CD14-positive monocyte (primary cell): ENCODE measurements around the gene EPB41L4A. TPM values are rescaled to one million over a fixed set of nuclear protein-coding genes. Genes with fewer than 3 reads are reported as not detected.

Experiments
- DNase-seq, 3 donors: peaks; one replicate each; pipeline ENCODE4 v3.0.0-alpha.2; 2011 to 2022
- H2AFZ ChIP-seq: 2 replicates; pipeline ENCODE4 v1.6.0; 2012; ENCODE audit warnings: mild to moderate bottlenecking, low read depth, low read length, inconsistent platforms; ENCODE audit not compliant: insufficient read depth, poor library complexity, severe bottlenecking
- H3K27ac ChIP-seq, 2 donors: 1 replicate in 1 of 2; 2 replicates in 1 of 2; pipeline ENCODE4 v1.5.1; 2012 to 2013; ENCODE audit warnings: low read length in 2 of 2, control low read depth in 1 of 2, inconsistent platforms in 1 of 2, low read depth in 1 of 2, mild to moderate bottlenecking in 1 of 2
- H3K27me3 ChIP-seq, 2 donors: one replicate each; pipeline versions ENCODE4 v1.6.0 to v1.6.1; 2011 to 2013; ENCODE audit warnings: low read length in 2 of 2; ENCODE audit not compliant: control insufficient read depth in 2 of 2, insufficient read depth in 2 of 2
- H3K36me3 ChIP-seq, 2 donors: replicated peaks in 1 of 2; 1 replicate in 1 of 2; 2 replicates in 1 of 2; pipeline versions ENCODE4 v1.5.1 to v1.6.1; 2012 to 2013; ENCODE audit warnings: low read length in 2 of 2, control low read depth in 1 of 2, inconsistent platforms in 1 of 2, mild to moderate bottlenecking in 1 of 2; ENCODE audit not compliant: insufficient read depth in 2 of 2, control insufficient read depth in 1 of 2
- H3K4me1 ChIP-seq, 2 donors: 1 replicate in 1 of 2; 2 replicates in 1 of 2; pipeline versions ENCODE4 v1.5.1 to v1.6.1; 2012 to 2013; ENCODE audit warnings: low read length in 2 of 2, control low read depth in 1 of 2, inconsistent platforms in 1 of 2, mild to moderate bottlenecking in 1 of 2, moderate library complexity in 1 of 2; ENCODE audit not compliant: insufficient read depth in 2 of 2, control insufficient read depth in 1 of 2
- H3K4me2 ChIP-seq: replicated peaks from 2 replicates; pipeline ENCODE3; 2012; ENCODE audit warnings: low read length, moderate library complexity, mild to moderate bottlenecking; ENCODE audit not compliant: poor library complexity, severe bottlenecking; ENCODE audit errors: extremely low read depth
- H3K4me3 ChIP-seq, 3 experiments: fragments of 200-600 bp in 1 of 3; sonication (generic) in 1 of 3; replicated peaks in 1 of 3; 1 replicate in 2 of 3; 2 replicates in 1 of 3; pipeline ENCODE4 v1.5.1; 2011 to 2013; ENCODE audit warnings: low read length in 3 of 3, mild to moderate bottlenecking in 3 of 3, control low read depth in 2 of 3, low read depth in 2 of 3, inconsistent platforms in 1 of 3, moderate library complexity in 1 of 3
- H3K79me2 ChIP-seq: 2 replicates; pipeline ENCODE4 v1.6.0; 2012; ENCODE audit warnings: mild to moderate bottlenecking, control low read depth, inconsistent platforms, low read length, moderate library complexity; ENCODE audit not compliant: insufficient read depth
- H3K9ac ChIP-seq: 2 replicates; pipeline ENCODE4 v1.6.0; 2017; ENCODE audit warnings: low read length, mild to moderate bottlenecking; ENCODE audit not compliant: insufficient read depth, poor library complexity, severe bottlenecking
- H3K9me3 ChIP-seq, 2 donors: replicated peaks in 1 of 2; 1 replicate in 1 of 2; 2 replicates in 1 of 2; pipeline versions ENCODE4 v1.5.1 to v1.6.1; 2012 to 2013; ENCODE audit warnings: low read length in 2 of 2, control low read depth in 1 of 2; ENCODE audit not compliant: control insufficient read depth in 1 of 2, insufficient read depth in 1 of 2
- H4K20me1 ChIP-seq: 2 replicates; pipeline ENCODE4 v1.6.0; 2012; ENCODE audit warnings: mild to moderate bottlenecking, low read length, control low read depth, moderate library complexity; ENCODE audit not compliant: insufficient read depth
- H3K27ac Mint-ChIP-seq, 7 donors: one replicate each; pipeline ENCODE4 v1.8.0; 2020; ENCODE audit warnings: mild to moderate bottlenecking in 7 of 7, mixed read lengths in 7 of 7, moderate library complexity in 6 of 7, inconsistent platforms in 2 of 7
- H3K27me3 Mint-ChIP-seq, 3 donors: one replicate each; pipeline ENCODE4 v1.8.0; 2021 to 2022; ENCODE audit warnings: low read depth in 3 of 3, mild to moderate bottlenecking in 3 of 3, mixed read lengths in 3 of 3, moderate library complexity in 3 of 3, inconsistent platforms in 1 of 3
- H3K36me3 Mint-ChIP-seq, 2 donors: one replicate each; pipeline ENCODE4 v1.8.0; 2020; ENCODE audit warnings: mixed read lengths in 2 of 2, inconsistent platforms in 1 of 2, mild to moderate bottlenecking in 1 of 2
- H3K4me1 Mint-ChIP-seq: one replicate; pipeline ENCODE4 v1.8.0; 2020; ENCODE audit warnings: mild to moderate bottlenecking, mixed read lengths
- H3K4me3 Mint-ChIP-seq, 2 donors: one replicate each; pipeline ENCODE4 v1.8.0; 2020; ENCODE audit warnings: mild to moderate bottlenecking in 2 of 2, mixed read lengths in 2 of 2, moderate library complexity in 1 of 2
- H3K9me3 Mint-ChIP-seq, 7 donors: one replicate each; pipeline ENCODE4 v1.8.0; 2020 to 2022; ENCODE audit warnings: mixed read lengths in 7 of 7, mild to moderate bottlenecking in 6 of 7, moderate library complexity in 6 of 7, inconsistent platforms in 2 of 7
- WGBS: methylation state at CpG from one replicate; pipeline ENCODE4 v1.1.5; 2013; ENCODE audit warnings: missing lambda C conversion rate; ENCODE audit not compliant: insufficient coverage; 5-methylcytosine and 5-hydroxymethylcytosine counted together
- intact Hi-C, 2 donors: fragments of 100-400 bp; cut with micrococcal nuclease; formaldehyde crosslinking; loops; one replicate each; pipeline versions ENCODE4 v1.15.0 to v1.15.1; 2023
- polyA plus RNA-seq, 3 donors: library from polyadenylated mRNA; depleted of rRNA in 1 of 3; unstranded in 2 of 3; stranded (reverse) in 1 of 3; fragments of 300-500 nt in 2 of 3; fragments of >200 nt in 1 of 3; fragmentation: Illumina TruSeq in 2 of 3; gene quantifications; 1 replicate in 2 of 3; 2 replicates in 1 of 3; pipeline ENCODE4 v1.2.3, GENCODE V29; 2012 to 2021
- TF ChIP-seq, protein P1 (sequence below): fragments of 200-600 bp; IDR thresholded peaks from one replicate; pipeline ENCODE4 v1.8.0; 2022; ENCODE audit warnings: antibody characterized with exemption, mild to moderate bottlenecking

EPB41L4A gene
- polyA plus RNA-seq, 3 donors, result 0.01 to 0.05 TPM; not detected in 1

DNA sequence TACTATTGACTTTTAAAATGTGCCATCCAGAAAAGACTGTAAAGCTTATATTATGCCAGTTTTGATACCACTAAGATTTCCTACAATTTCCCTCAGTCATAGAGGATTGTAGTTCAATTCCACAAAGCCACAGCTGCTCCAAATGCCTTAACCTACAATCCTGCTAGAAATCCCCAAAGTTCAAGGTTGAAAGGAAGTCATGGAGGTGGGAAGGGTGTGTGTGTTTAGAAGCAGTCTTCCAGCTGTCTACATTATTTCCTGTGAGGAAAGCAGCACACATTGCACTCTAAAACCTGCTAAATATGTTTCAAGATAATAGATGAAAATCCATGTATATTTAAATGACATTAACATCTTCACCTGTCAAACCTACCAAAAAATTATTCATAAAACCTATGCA is 11.8 kb downstream of the EPB41L4A start:
- H3K36me3 Mint-ChIP-seq, result no peaks in the 10 kb centered on the region

DNA sequence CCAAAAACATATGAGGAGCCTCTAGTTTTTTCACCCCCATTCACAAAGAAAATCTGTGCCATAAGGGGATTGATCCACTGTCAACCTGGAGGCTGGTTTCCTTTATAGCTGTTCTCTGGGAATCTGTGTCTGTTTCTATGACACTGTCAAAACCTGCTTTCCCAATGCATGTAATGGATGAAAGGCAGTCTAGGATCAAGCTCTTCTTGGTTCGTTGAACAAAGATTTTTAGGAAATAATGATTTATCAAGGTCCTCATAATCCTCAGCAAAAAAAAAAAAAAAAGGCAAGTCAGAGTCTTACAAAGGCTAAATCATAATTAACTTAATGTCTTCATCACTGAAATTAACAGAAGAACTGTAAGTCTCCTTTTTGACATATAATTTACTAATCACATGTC is 16.0 kb downstream of the EPB41L4A start:
- Histone ChIP-seq H4K20me1 (no peaks in the 10 kb centered on the region), H3K4me2 (no peak overlapping the region), H2AFZ (no peak overlapping the region), H3K27me3 (peaks cover 0 to 2% of the 10 kb centered on the region in 2 donors), H3K36me3 (no peaks in the 10 kb centered on the region), H3K9me3 (no peaks in the 10 kb centered on the region), H3K4me3 (no peak overlapping the region), H3K9ac (no peak overlapping the region), H3K27ac (no peak overlapping the region), H3K4me1 (no peaks in the 10 kb centered on the region), H3K79me2 (no peaks in the 10 kb centered on the region)
- TF ChIP-seq, protein P1, sequence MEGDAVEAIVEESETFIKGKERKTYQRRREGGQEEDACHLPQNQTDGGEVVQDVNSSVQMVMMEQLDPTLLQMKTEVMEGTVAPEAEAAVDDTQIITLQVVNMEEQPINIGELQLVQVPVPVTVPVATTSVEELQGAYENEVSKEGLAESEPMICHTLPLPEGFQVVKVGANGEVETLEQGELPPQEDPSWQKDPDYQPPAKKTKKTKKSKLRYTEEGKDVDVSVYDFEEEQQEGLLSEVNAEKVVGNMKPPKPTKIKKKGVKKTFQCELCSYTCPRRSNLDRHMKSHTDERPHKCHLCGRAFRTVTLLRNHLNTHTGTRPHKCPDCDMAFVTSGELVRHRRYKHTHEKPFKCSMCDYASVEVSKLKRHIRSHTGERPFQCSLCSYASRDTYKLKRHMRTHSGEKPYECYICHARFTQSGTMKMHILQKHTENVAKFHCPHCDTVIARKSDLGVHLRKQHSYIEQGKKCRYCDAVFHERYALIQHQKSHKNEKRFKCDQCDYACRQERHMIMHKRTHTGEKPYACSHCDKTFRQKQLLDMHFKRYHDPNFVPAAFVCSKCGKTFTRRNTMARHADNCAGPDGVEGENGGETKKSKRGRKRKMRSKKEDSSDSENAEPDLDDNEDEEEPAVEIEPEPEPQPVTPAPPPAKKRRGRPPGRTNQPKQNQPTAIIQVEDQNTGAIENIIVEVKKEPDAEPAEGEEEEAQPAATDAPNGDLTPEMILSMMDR, result no peak
- intact Hi-C loops, result no loop called here
- Mint-ChIP-seq H3K27me3 (peaks cover 0 to 11% (median 0%) of the 10 kb centered on the region in 3 donors), H3K4me1 (no peaks in the 10 kb centered on the region), H3K4me3 (no peak overlapping the region), H3K36me3 (no peaks in the 10 kb centered on the region), H3K27ac (no peak overlapping the region), H3K9me3 (peaks cover 0 to 5% (median 3%) of the 10 kb centered on the region in 7 donors)
- DNase-seq, result no peak
- WGBS, result no CpG with 5 or more reads among the region's 1 CpG

More for the DNA sequence above, 11.8 kb downstream of the EPB41L4A start:
- peaks cover 0 to 2% of the 10 kb centered on the region in 2 donors for H3K27me3 ChIP-seq
- Mint-ChIP-seq H3K4me3 (no peak overlapping the region), H3K4me1 (no peaks in the 10 kb centered on the region), H3K27me3 (peaks cover 6 to 21% (median 6%) of the 10 kb centered on the region in 3 donors), H3K9me3 (peaks cover 0 to 3% (median 0%) of the 10 kb centered on the region in 7 donors), H3K27ac (no peak overlapping the region)
- no peaks in the 10 kb centered on the region for H4K20me1 ChIP-seq
- no peaks in the 10 kb centered on the region for H3K36me3 ChIP-seq
- DNase-seq, result no peak
- no peak overlapping the region for H3K27ac ChIP-seq
- intact Hi-C loops, result no loop called here
- H3K4me1 ChIP-seq, result no peaks in the 10 kb centered on the region
- H2AFZ ChIP-seq, result no peak overlapping the region
- H3K9ac ChIP-seq, result no peak overlapping the region
- no peaks in the 10 kb centered on the region for H3K9me3 ChIP-seq
- H3K4me3 ChIP-seq, result no peak overlapping the region
- TF ChIP-seq, protein P1, result no peak
- H3K4me2 ChIP-seq, result no peak overlapping the region
- H3K79me2 ChIP-seq, result no peaks in the 10 kb centered on the region
